Ascending aorta (tissue), 2 donors: ENCODE data around the gene JUP. TPM values are rescaled to one million over a fixed set of nuclear protein-coding genes. Genes with fewer than 3 reads are reported as not detected.

Experiments
- DNase-seq, 2 donors: peaks; one replicate each; pipeline ENCODE4 v3.0.0-alpha.2; 2019; ENCODE audit warnings: low spot score in 2 of 2
- H3K27ac ChIP-seq, 2 donors: fragments of 200-600 bp; sonication (generic); one replicate each; pipeline ENCODE4 v1.5.1; 2016 to 2017; ENCODE audit warnings: mild to moderate bottlenecking in 1 of 2
- H3K27me3 ChIP-seq: fragments of 200-600 bp; sonication (generic); one replicate; pipeline ENCODE4 v1.5.1; 2017
- H3K36me3 ChIP-seq, 2 donors: fragments of 200-600 bp; sonication (generic); one replicate each; pipeline ENCODE4 v1.5.1; 2016
- H3K4me1 ChIP-seq, 2 donors: fragments of 200-600 bp; sonication (generic); one replicate each; pipeline ENCODE4 v1.5.1; 2016 to 2017; ENCODE audit warnings: mild to moderate bottlenecking in 1 of 2
- H3K4me3 ChIP-seq, 2 donors: fragments of 200-600 bp; sonication (generic); one replicate each; pipeline ENCODE4 v1.5.1; 2016 to 2017; ENCODE audit warnings: mild to moderate bottlenecking in 1 of 2
- H3K9me3 ChIP-seq, 2 donors: fragments of 200-600 bp; sonication (generic); one replicate each; pipeline ENCODE4 v1.5.1; 2016
- intact Hi-C: fragments of 100-400 bp; cut with DNase I; formaldehyde crosslinking; loops from one replicate; pipeline ENCODE4 v1.15.1; 2023
- total RNA-seq: library from RNA; depleted of rRNA; stranded (reverse); fragments of >200 nt; gene quantifications from one replicate; pipeline ENCODE4 v1.1.0, GENCODE V29; 2016
- TF ChIP-seq, protein P1 (sequence below), 3 experiments: fragments of 200-600 bp in 2 of 3; fragments of 450-650 bp in 1 of 3; sonication (generic) in 2 of 3; IDR thresholded peaks; one replicate each; pipeline ENCODE4 v1.5.1; 2016 to 2019; ENCODE audit warnings: antibody characterized with exemption in 3 of 3, mild to moderate bottlenecking in 1 of 3, moderate library complexity in 1 of 3

Gene JUP
- total RNA-seq, 1 donor from 2014 or later = 47.9 TPM

DNA sequence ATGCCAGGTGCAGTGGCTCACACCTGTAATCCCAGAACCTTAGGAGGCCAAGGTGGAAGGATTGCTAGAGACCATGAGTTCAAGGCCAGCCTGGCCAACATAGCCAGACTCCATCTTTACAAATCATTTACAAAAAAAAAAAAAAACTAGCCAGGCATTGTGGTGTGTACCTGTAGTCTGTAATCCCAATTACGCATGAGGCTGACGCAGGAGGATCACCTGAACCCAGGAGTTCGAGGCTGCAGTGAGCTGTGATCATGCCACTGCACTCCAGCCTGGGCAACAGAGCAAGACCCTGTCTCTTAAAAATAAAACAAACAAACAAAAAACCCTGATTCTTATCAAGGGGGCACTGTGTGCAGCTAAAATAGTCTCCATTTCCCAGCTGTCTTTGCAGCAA lies 35.2 kb downstream of the JUP start:
- intact Hi-C loops = no loop called here

DNA sequence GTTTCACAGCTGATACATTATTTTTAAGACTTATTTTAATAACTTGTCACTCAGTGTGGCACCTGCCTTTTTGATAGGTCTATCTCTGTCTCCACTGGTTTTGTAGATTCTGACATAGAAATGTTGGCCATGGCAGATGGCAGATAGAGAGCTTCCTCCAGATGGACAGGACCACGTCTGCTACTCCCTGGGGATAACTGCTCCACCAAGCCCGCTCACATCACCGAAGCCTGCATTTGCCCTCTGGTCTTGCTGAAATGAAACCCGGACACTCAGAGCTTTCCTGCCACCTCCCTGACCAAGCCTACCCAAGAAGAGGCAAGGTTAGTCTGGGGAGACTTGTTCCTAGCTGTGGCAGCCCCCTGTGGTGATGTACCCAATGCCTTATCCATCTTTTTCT lies 35.6 kb downstream of the JUP start:
- H3K27ac ChIP-seq = no peak overlapping the region
- TF ChIP-seq, protein P1, sequence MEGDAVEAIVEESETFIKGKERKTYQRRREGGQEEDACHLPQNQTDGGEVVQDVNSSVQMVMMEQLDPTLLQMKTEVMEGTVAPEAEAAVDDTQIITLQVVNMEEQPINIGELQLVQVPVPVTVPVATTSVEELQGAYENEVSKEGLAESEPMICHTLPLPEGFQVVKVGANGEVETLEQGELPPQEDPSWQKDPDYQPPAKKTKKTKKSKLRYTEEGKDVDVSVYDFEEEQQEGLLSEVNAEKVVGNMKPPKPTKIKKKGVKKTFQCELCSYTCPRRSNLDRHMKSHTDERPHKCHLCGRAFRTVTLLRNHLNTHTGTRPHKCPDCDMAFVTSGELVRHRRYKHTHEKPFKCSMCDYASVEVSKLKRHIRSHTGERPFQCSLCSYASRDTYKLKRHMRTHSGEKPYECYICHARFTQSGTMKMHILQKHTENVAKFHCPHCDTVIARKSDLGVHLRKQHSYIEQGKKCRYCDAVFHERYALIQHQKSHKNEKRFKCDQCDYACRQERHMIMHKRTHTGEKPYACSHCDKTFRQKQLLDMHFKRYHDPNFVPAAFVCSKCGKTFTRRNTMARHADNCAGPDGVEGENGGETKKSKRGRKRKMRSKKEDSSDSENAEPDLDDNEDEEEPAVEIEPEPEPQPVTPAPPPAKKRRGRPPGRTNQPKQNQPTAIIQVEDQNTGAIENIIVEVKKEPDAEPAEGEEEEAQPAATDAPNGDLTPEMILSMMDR (IDR thresholded peaks at IDR 0.05) = no peak
- no peak overlapping the region for H3K4me3 ChIP-seq

More for the DNA sequence above, 35.2 kb downstream of the JUP start:
- no peak for DNase-seq
- H3K27me3 ChIP-seq = no peaks in the 10 kb centered on the region
- no peak overlapping the region for H3K4me3 ChIP-seq
- no peaks in the 10 kb centered on the region for H3K4me1 ChIP-seq
- no peaks in the 10 kb centered on the region for H3K9me3 ChIP-seq
- TF ChIP-seq, protein P1 (IDR thresholded peaks at IDR 0.05) = no peak
- peaks cover 8 to 12% of the 10 kb centered on the region in 2 donors for H3K36me3 ChIP-seq
- H3K27ac ChIP-seq = no peak overlapping the region

GRCh38 chr17:41748275-41748674 lies 38.2 kb downstream of the JUP start:
- Histone ChIP-seq H3K27me3 (no peaks in the 10 kb centered on the region), H3K27ac (no peak overlapping the region), H3K4me3 (no peak overlapping the region), H3K9me3 (no peaks in the 10 kb centered on the region), H3K4me1 (no peaks in the 10 kb centered on the region), H3K36me3 (no peaks in the 10 kb centered on the region)
- TF ChIP-seq, protein P1 (IDR thresholded peaks at IDR 0.05) = no peak
- intact Hi-C loops = no loop called here
- DNase-seq = no peak

More for the DNA sequence above, 35.6 kb downstream of the JUP start:
- Histone ChIP-seq H3K9me3 (no peaks in the 10 kb centered on the region), H3K27me3 (no peaks in the 10 kb centered on the region), H3K36me3 (peaks cover 4 to 8% of the 10 kb centered on the region in 2 donors), H3K4me1 (no peaks in the 10 kb centered on the region)
- DNase-seq = no peak
- intact Hi-C loops = no loop called here

GRCh38 chr17:41741709-41742108 lies 44.8 kb downstream of the JUP start:
- Histone ChIP-seq H3K9me3 (no peaks in the 10 kb centered on the region), H3K4me3 (no peak overlapping the region), H3K36me3 (no peaks in the 10 kb centered on the region), H3K27ac (no peak overlapping the region), H3K4me1 (no peaks in the 10 kb centered on the region), H3K27me3 (peaks cover 3% of the 10 kb centered on the region)
- intact Hi-C loops = no loop called here
- TF ChIP-seq, protein P1 (IDR thresholded peaks at IDR 0.05) = no peak
- DNase-seq = no peak

DNA sequence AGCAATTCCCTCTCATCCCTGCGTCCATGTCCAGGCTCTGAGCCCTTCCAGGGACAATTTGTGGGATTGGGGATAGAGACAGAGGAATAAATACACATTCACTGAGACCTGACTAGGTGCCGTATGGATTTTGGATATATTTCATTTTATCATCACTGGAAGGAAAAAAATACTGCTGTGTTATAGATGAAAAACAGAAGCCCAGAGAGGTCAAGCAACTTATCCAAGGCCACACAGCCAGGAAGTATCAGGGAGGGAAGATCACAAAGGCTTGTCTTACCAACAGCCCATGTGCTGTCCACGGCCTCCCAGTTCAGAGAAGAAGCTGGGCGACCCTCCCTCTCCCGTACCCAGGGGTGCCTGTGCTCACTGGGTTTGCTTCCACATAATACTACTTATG lies 46.0 kb downstream of the JUP start:
- H3K36me3 ChIP-seq = no peaks in the 10 kb centered on the region

More for the DNA sequence above, 46.0 kb downstream of the JUP start:
- H3K4me3 ChIP-seq = no peak overlapping the region
- H3K27me3 ChIP-seq = peaks cover 7% of the 10 kb centered on the region
- no peaks in the 10 kb centered on the region for H3K4me1 ChIP-seq
- intact Hi-C loops = no loop called here
- TF ChIP-seq, protein P1 (IDR thresholded peaks at IDR 0.05) = no peak
- H3K27ac ChIP-seq = no peak overlapping the region
- H3K9me3 ChIP-seq = no peaks in the 10 kb centered on the region
- DNase-seq = no peak
